GM18519 (cell line): ENCODE results near the gene KYNU.
"Not testable (repeated sequence)": the region's sequence is repeated elsewhere in the genome, so short reads cannot be mapped to it uniquely, and the experiment has no call there.

Experiments used
- ATAC-seq: cut with Tn5 transposase; IDR thresholded peaks from one replicate; pipeline ENCODE4 v1.9.1; 2021; ENCODE audit warnings: mild to moderate bottlenecking, moderate library complexity; ENCODE audit not compliant: unreplicated experiment, low FRiP score

Gene KYNU

GRCh38 chr2:142869461-142870106, 7.9 kb upstream of the KYNU start:
- ATAC-seq, result no peak

DNA sequence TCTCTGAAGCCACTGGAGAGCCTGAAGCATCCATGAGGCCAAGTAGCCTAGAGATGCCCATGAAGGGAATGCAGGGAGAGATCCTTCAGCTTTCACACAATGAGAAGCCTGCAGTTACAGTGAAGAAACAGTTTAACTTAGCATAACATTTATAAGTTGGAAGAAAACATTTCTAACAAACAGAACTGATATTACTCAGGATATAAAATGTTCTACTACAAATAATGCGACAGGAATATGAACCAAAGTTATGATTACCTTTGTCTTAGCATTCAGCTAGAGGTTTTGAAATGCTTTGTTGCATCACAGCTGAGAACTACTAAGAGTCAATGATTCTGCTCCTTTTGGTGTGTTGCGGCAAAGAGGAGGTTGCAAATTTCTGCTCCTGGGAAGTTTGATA, 6.9 kb upstream of the KYNU start:
- ATAC-seq, result no peak

DNA sequence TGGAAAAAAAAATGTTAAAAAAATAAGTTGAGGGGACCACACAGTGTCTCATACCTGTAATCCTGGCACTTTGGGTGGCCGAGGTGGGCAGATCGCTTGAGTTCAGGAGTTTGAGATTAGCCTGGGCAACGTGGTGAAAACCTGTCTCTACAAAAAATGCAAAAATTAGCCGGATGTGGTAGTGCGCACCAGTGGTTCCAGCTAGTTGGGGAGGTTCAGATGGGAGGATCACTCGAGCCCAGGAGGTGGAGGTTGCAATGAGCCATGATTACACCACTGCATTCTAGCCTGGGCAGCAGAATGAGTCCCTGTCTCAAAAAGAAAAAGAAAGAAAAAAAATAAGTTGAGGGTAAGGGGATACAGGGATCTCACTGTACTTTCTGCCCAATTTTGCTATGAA, 6.1 kb upstream of the KYNU start:
- ATAC-seq, result no peak

DNA sequence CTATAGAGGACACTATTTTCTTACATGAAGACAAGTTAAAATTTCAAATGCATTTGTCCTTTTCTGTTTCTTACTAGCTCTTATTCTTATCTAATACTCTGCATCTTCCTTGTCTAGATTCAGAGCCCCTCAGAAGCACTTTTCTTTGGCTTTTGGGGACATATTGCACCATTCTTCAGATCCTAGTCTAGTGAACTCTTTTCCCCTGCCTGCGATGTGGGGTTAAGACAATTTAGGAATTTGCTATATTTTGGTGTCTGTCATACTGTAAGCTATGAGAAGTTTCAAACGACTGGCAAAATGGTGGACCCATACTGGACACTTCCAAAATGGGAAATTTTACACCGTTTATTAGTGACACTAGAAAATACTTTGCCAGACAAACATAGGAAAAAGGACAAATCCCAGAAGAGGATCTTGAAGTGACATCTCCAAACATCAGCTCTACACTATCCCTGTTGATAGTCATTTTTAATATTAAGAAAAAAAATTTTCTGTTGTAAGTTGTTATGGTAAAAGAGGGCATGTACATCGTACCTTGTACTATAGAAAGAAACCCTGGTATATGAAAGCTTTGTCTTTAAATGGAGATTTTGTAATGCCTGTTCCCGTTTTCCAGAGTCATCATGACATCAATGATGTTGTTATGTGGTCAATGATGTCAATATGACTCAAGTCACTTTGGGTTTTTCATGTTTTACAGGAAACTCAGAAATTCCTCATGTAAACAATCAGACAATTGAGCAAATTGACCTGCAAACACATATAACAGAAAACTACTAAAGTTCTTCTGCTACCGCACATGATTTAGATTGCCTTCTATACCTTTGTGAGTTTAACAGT, 4.4 kb upstream of the KYNU start:
- ATAC-seq, result no peak

GRCh38 chr2:142873831-142874287, 3.6 kb upstream of the KYNU start:
- no peak for ATAC-seq

DNA sequence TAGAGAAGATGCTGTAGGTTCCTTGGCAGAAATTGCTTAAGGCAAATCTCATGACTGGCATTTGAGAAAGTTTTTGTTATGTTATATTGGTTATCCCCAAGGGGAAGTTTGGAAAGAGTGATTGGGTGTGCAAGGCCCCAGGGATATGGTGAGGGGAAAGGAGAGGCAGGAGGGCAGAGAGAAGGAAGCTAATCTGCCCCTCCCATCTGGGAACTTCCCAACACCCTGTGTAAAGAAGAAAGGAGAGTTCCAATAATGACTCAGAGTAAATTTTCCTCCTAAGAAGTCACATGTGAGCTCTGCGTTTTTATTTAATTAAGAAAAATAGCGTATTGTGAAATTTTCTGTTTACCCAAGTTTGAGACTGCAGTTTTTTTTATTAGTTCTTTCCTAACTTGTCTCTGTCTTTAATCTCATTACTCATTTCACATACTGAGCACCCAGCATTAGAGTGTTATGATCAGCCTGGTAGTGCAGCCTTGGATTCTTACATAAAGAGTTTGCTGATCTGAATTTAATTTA, 3.1 kb upstream of the KYNU start:
- ATAC-seq, result no peak

DNA sequence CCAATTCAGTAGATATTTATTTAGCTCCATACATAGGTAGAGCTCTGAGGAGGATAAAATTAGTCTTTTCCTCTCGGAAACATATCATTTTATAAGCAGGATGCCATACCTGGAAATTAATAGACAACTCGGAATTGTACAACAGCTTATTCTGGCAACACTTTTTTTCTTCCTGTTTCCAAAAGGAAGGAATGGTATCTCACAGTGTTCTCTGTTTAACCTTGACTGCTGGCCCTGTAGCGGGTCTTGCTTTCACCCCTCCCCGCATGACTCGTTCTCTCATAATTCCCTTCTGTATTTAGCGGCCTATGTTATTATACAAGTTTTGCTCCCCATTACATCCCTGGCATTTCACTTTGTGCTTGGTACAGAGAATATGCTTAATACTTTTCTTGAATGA, 2.5 kb upstream of the KYNU start:
- ATAC-seq, result no peak

- no peak for ATAC-seq
Observed at GRCh38 chr2:142875652-142876051, 1.8 kb upstream of the KYNU start.

DNA sequence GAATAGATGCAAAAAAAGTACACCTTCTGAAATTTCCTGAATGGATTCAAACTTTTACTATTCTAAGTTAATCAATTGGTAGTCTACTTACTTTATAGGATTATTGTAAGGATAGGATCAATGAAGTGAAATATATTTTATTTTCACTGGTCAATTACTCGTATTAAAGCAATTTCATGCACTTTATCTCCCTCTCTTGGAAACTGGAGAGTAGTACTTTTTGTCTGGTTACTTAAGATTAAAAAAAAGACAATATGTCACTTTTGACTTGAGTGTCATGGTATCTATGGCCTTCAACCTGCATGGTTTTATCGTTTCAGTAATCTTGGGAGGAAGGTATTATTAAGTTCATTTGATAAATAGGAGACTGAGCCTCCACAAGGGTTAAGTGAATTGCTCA, 1.0 kb upstream of the KYNU start:
- no peak for ATAC-seq

- ATAC-seq, result no peak
Observed at GRCh38 chr2:142878031-142878678, 691 bp downstream of the KYNU start.

DNA sequence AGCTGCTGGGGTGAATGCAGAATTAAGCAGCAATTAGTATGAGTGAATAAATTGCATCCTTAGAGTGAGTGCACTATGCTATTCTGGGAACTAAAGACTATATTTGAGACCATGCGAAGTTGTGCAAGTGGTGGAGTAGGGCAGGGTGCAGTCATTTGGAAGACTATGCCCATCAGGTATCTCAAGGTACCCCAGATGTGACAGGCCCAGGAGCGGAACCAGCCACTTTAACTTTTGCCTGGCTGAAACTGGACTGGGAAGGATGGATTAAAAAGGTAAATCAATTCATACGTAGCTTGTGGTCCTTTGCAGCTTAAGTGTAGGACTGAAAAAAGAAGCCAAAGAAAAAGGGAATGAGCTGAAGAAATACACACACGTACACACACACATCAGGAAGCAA, 1.7 kb downstream of the KYNU start:
- no peak for ATAC-seq

GRCh38 chr2:142880279-142880678, 2.8 kb downstream of the KYNU start:
- ATAC-seq, result no peak

- ATAC-seq, result no peak
Observed at GRCh38 chr2:142881619-142882018, 4.2 kb downstream of the KYNU start.

- ATAC-seq, result not testable (repeated sequence)
Observed at GRCh38 chr2:142882500-142882899, 5.0 kb downstream of the KYNU start.

DNA sequence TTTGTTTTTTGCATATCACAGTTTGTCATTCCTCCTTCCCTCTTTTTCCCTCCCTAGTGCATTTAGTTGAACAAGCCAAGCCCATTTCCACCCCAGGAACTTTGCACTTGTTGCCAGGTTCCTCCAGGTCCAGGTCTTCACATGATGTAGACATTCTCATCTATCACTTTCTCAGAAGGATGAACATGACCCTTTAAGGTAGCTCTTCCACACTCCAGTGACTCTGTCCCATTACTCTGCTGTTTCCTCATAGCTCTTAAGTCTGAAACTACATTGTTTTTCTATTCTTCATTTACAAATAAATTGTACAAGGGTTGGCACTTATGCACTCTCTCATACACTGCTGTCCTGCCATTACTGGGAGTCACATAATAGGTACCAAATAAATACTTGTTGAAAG, 6.1 kb downstream of the KYNU start:
- ATAC-seq, result no peak

- ATAC-seq, result no peak
Observed at GRCh38 chr2:142885543-142885942, 8.1 kb downstream of the KYNU start.

GRCh38 chr2:142892715-142893114, 15.3 kb downstream of the KYNU start:
- peak; percentile 97 for ATAC-seq

DNA sequence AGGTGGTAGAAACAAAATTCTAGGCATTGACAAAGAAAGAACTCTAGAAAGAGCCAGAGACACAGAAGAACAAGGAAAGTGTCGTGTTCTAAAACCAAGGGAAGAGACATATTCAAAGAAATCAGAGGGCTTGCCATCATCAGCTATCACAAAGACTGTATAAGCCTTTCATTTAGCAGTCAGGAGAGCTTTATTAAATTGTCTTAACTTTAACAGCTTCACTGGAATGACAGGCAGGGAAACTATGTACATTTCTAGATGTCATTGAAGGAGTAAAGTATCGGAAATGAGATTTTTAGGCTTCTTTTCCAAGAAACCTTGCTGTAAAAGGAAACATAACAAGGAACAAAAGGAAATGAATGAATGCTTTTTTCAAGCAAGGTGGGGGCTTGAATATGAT, 15.8 kb downstream of the KYNU start:
- no peak for ATAC-seq

DNA sequence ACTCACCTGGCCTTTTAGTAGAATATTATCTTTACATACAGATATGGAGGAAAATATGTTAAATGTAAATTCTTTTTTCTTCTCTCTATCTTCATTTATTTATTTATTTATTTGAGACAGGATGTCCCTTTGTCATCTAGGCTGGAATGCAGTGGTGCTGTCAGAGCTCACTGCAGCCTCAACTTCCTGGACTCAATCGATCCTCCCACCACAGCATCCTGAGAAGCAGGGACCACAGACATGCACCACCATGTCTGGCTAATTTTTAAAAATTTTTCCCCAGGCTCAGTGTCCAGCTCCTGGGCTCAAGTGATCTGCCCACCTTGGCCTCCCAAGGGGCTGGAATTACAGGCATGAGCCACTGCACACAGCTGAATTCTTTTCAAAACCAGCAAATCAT, 20.3 kb downstream of the KYNU start:
- ATAC-seq, result no peak

DNA sequence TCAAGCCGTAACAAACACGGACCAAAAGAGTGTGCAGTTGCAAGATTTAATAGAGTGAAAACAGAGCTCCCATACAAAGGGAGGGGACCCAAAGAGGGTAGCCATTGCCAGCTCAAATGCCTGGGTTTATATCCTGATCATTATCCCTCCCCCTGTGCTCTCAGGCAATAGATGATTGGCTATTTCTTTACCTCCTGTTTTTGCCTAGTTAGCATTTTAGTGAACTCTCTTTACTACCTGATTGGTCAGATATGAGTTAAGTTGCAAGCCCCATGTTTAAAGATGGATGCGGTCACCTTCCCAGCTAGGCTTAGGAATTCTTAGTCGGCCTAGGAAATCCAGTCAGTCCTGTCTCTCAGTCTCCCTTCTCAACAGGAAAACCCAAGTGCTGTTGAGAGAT, 22.9 kb downstream of the KYNU start:
- not testable (repeated sequence) for ATAC-seq

DNA sequence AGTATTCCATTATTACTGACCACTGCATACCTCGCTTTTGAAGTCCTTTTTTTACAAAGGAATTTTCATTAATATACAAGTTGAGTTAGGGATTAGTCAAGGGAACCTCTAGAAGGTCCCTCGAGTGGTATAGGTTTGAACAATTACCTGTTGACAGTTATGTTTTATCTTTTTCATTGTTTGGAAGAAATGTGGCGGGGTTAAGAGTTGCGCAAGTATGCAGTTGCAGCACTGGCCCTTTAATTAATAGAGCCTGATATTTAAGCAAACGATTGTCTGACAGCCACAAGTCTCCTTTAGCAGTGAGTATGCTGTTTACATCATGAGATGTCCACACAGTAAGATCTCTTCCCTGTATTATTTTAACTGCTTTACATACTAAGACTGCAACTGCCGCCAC, 24.3 kb downstream of the KYNU start:
- no peak for ATAC-seq
